ENCODE results near the gene RNF157.

The RNF157 gene

DNA sequence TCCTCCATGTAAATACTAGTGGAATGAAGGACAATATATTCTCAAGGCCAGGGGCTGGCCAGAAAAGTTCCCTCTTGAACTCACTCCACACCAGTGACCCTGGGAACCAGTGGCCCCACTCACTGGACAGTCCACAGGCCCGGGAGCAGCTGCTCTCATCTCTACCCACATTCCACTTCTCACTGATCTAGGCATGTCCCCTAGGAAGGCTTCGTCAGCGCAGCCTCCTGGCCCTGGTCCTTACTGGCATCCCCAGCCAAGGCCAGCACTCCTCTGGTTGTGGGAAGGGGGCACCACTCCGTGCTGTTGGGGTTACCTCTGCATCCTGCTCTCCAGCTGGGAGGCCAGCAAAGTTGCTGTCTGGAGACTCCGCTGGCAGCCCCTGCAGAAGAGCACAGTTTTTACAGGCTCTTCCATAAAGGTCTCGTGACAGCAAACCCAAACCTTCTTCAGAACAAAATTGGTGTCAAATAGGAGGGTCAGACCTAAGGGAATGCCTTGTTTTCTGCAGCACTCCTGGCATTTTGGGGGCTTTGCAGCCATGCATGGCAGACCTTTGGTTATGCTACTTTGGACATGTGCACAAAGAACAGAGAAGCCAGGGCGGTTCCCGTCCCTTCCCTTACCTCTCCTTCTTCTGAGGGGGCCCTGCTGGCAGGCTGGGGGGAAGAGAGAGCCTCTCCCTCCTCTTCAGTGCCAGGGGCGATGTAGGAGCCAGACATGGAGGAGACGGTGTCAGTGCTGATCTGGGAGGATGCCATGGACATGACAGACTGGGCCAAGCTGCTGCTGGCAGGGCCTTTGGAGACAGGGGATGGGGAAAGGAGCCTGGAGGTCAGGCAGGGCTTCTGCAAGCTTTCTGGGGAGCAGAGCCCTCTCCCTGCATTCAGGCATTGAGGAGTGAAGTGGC, 85.1 kb downstream of the RNF157 start:
- ChIA-PET CTCF (no interaction called here), POLR2A (interaction anchor here (1.4 kb wide), 1 partner anchor 14 kb away, joined by 4 read pairs; the partner anchor contains the start of gene FOXJ1)
- TF ChIP-seq ZNF384 (IDR thresholded peaks at IDR 0.05) (no peak), BHLHE40 (IDR thresholded peaks at IDR 0.05; ENCODE audit: borderline replicate concordance) (no peak)
- DNase-seq (ENCODE audit: extremely low spot score): no peak

DNA sequence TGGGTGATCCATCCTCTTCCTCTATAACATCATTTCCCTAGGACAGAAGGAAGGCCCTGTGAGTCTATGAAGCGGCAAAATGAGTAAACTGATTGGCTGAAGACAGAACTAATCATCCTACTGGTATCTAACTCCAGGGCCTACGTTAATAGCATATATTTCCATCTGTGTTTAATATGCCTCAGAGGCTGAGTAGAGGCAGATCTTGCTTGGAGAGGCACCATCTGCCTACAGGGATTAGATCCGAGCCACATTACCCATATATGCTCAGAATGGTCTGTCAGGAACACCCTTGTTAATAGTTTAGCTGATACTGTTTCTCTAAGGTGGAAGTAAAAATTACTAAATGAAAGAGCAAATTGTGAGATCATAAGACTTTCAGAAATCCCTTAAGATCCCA, 86.0 kb downstream of the RNF157 start:
- no peak for DNase-seq (ENCODE audit: extremely low spot score)
- ChIA-PET POLR2A (interaction anchor here (1.4 kb wide), 1 partner anchor 13 kb away, joined by 4 read pairs; the partner anchor contains the start of gene FOXJ1), CTCF (no interaction called here)
- no peak for TF ChIP-seq FOXK2 (IDR thresholded peaks at IDR 0.05)
- no peak for TF ChIP-seq SP1 (IDR thresholded peaks at IDR 0.05)
- no peak for TF ChIP-seq FOXA1 (IDR thresholded peaks at IDR 0.05)
- no peak for TF ChIP-seq L3MBTL2 (conservative IDR thresholded peaks at IDR 0.05)
- TF ChIP-seq ELF4 (IDR thresholded peaks at IDR 0.05): no peak
- no peak for TF ChIP-seq ZNF384 (IDR thresholded peaks at IDR 0.05)
- TF ChIP-seq TARDBP (IDR thresholded peaks at IDR 0.05): no peak
- TF ChIP-seq LEF1 (IDR thresholded peaks at IDR 0.05; ENCODE audit: borderline replicate concordance): no peak

DNA sequence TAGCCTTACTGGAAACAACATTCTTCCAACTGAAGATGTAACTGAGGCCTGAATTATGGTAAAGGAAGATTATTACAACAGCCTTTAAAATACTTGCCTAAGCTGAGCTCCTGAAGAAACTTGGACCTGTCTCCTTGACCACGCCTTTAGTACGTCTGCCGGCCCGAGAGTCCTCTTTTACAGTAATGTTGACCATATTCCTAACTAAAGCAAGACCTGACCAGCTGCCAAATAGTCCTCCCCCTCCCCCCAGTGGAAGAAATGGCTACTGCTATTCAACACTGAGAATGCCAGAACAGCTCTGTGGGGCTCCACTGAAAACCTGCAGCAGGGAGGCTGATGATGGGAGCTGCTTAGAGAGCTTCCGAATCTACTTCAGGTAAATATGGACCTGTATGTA, 86.7 kb downstream of the RNF157 start:
- TF ChIP-seq, protein P1, sequence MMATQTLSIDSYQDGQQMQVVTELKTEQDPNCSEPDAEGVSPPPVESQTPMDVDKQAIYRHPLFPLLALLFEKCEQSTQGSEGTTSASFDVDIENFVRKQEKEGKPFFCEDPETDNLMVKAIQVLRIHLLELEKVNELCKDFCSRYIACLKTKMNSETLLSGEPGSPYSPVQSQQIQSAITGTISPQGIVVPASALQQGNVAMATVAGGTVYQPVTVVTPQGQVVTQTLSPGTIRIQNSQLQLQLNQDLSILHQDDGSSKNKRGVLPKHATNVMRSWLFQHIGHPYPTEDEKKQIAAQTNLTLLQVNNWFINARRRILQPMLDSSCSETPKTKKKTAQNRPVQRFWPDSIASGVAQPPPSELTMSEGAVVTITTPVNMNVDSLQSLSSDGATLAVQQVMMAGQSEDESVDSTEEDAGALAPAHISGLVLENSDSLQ (IDR thresholded peaks at IDR 0.05): no peak
- no peak for TF ChIP-seq SP1 (IDR thresholded peaks at IDR 0.05)
- no peak for TF ChIP-seq ZNF384 (IDR thresholded peaks at IDR 0.05)
- TF ChIP-seq FOXM1 (IDR thresholded peaks at IDR 0.05; ENCODE audit: borderline replicate concordance): no peak
- no peak for TF ChIP-seq CTBP1 (IDR thresholded peaks at IDR 0.05; ENCODE audit: borderline replicate concordance)
- ChIA-PET CTCF (interaction anchor here (0.5 to 0.9 kb wide), 2 partner anchors 126 to 1142 kb away, joined by 3 read pairs; no protein-coding TSS in a partner anchor), POLR2A (interaction anchor here (1.4 kb wide), 1 partner anchor 12 kb away, joined by 4 read pairs; the partner anchor contains the start of gene FOXJ1)
- DNase-seq (ENCODE audit: extremely low spot score): no peak

DNA sequence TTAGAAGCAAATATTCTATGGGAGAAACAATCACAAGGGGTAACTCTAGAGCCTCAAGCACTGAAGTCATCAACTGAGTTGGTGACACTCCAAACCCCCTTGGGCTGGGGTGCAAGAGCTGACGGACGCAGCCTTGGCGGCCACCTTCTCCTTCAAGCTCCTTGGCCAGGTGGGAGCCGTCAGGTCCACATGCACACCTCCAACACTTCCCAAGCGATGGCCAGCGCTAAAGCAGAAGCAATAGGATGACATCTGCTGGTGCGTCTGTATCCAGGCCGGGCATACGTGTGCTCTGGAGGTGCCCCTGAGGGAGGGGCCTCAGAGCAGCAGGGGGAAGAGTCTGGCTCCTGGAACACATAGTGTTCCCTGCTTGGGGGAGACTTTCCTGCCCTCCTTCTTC, 87.1 kb downstream of the RNF157 start:
- ChIA-PET POLR2A (no interaction called here), CTCF (interaction anchor here (0.5 to 0.9 kb wide), 2 partner anchors 127 to 1142 kb away, joined by 3 read pairs; no protein-coding TSS in a partner anchor)
- DNase-seq (ENCODE audit: extremely low spot score): no peak
- no peak for TF ChIP-seq FOXA1 (IDR thresholded peaks at IDR 0.05)
- no peak for TF ChIP-seq FOXM1 (IDR thresholded peaks at IDR 0.05; ENCODE audit: borderline replicate concordance)
- TF ChIP-seq SUZ12 (IDR thresholded peaks at IDR 0.05): no peak
- TF ChIP-seq, protein P1 (IDR thresholded peaks at IDR 0.05): no peak
- TF ChIP-seq ZNF384 (IDR thresholded peaks at IDR 0.05): no peak
- no peak for TF ChIP-seq FOXK2 (IDR thresholded peaks at IDR 0.05)
- no peak for TF ChIP-seq CTBP1 (IDR thresholded peaks at IDR 0.05; ENCODE audit: borderline replicate concordance)
- TF ChIP-seq ARNT (IDR thresholded peaks at IDR 0.05): no peak
- TF ChIP-seq BHLHE40 (IDR thresholded peaks at IDR 0.05; ENCODE audit: borderline replicate concordance): no peak
- TF ChIP-seq TARDBP (IDR thresholded peaks at IDR 0.05): no peak
- no peak for TF ChIP-seq NFRKB (IDR thresholded peaks at IDR 0.05)
- TF ChIP-seq SP1 (IDR thresholded peaks at IDR 0.05): no peak
- no peak for TF ChIP-seq HDGF (IDR thresholded peaks at IDR 0.05; ENCODE audit: borderline replicate concordance)
- TF ChIP-seq LEF1 (IDR thresholded peaks at IDR 0.05; ENCODE audit: borderline replicate concordance): no peak
- TF ChIP-seq ELF4 (IDR thresholded peaks at IDR 0.05): no peak
- TF ChIP-seq L3MBTL2 (conservative IDR thresholded peaks at IDR 0.05): no peak

DNA sequence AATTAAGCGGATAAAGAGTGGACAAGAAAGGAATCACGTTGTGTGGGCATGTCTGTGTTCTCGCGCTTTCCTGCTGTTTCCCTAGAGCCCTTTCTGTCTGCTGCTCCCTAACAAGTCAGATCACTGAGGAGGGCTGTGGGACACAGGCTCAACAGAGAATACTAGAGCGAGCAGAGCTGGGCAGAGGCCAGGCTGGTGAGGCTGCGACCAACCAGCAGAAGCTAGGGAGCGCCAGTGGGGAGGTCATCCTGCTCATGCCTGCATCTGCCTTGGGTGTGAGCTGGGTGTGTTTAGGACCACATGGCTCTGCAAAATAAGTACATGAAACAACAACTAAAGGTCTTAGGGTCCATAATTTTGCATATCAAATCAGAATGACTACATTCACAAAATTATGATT, 87.7 kb downstream of the RNF157 start:
- TF ChIP-seq BHLHE40 (IDR thresholded peaks at IDR 0.05; ENCODE audit: borderline replicate concordance) (no peak), ZNF384 (IDR thresholded peaks at IDR 0.05) (no peak), CTBP1 (IDR thresholded peaks at IDR 0.05; ENCODE audit: borderline replicate concordance) (no peak), LEF1 (IDR thresholded peaks at IDR 0.05; ENCODE audit: borderline replicate concordance) (no peak), L3MBTL2 (conservative IDR thresholded peaks at IDR 0.05) (no peak), SP1 (IDR thresholded peaks at IDR 0.05) (no peak), NFRKB (IDR thresholded peaks at IDR 0.05) (no peak), FOXA1 (IDR thresholded peaks at IDR 0.05) (no peak)
- TF ChIP-seq, protein P1 (IDR thresholded peaks at IDR 0.05): no peak
- ChIA-PET CTCF (interaction anchor here (0.9 kb wide), 1 partner anchor 127 kb away, joined by 3 read pairs; no protein-coding TSS in a partner anchor), POLR2A (no interaction called here)
- no peak for DNase-seq (ENCODE audit: extremely low spot score)

DNA sequence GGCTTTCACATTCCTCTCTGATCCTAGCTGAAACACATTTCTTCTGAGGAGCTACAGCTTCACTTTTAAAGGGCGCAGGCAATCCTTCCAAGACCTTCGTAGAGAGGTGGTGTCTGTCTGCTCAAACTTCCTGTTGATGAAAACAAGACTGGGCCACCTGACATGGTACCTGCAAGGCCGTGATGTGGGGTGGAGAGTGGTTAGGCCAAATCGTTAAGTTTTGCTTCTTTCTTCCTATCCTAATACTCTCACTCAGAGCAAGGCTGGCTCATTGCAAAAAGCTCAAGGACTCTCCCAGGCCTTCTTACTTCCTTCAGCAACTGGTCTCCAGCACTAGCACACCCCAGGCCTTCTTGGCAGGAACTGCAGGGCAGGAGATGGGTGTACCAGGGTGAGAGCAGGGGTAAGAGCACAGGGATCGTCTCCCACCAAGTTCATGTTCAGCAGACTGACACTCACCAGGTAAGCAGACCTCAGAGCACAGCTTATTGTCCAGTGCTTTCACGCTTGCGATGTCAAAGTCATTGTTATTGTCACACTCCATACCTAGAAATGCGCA, 88.3 kb downstream of the RNF157 start:
- ChIA-PET CTCF (interaction anchor here (0.5 to 1.1 kb wide), 2 partner anchors 30 to 262 kb away, joined by 4 to 5 read pairs; no protein-coding TSS in a partner anchor), POLR2A (no interaction called here)
- TF ChIP-seq SP1 (IDR thresholded peaks at IDR 0.05): no peak
- no peak for TF ChIP-seq CTBP1 (IDR thresholded peaks at IDR 0.05; ENCODE audit: borderline replicate concordance)
- TF ChIP-seq FOXM1 (IDR thresholded peaks at IDR 0.05; ENCODE audit: borderline replicate concordance): no peak
- TF ChIP-seq LEF1 (IDR thresholded peaks at IDR 0.05; ENCODE audit: borderline replicate concordance): no peak
- TF ChIP-seq FOXK2 (IDR thresholded peaks at IDR 0.05): no peak
- no peak for TF ChIP-seq FOXA1 (IDR thresholded peaks at IDR 0.05)
- TF ChIP-seq BHLHE40 (IDR thresholded peaks at IDR 0.05; ENCODE audit: borderline replicate concordance): no peak
- TF ChIP-seq SUZ12 (IDR thresholded peaks at IDR 0.05): no peak
- TF ChIP-seq TARDBP (IDR thresholded peaks at IDR 0.05): no peak
- no peak for TF ChIP-seq L3MBTL2 (conservative IDR thresholded peaks at IDR 0.05)
- TF ChIP-seq ELF4 (IDR thresholded peaks at IDR 0.05): no peak
- no peak for TF ChIP-seq ZNF384 (IDR thresholded peaks at IDR 0.05)
- TF ChIP-seq, protein P1 (IDR thresholded peaks at IDR 0.05): no peak
- no peak for TF ChIP-seq HDGF (IDR thresholded peaks at IDR 0.05; ENCODE audit: borderline replicate concordance)
- TF ChIP-seq ARNT (IDR thresholded peaks at IDR 0.05): no peak
- no peak for DNase-seq (ENCODE audit: extremely low spot score)

All from HEK293T (cell line).